CD14-positive monocyte (primary cell): ENCODE results near the gene KLK3. TPM values are rescaled to one million over a fixed set of nuclear protein-coding genes. Genes with fewer than 3 reads are reported as not detected.
"Not testable (repeated sequence)": the region's sequence is repeated elsewhere in the genome, so short reads cannot be mapped to it uniquely, and the experiment has no call there.

Experiments
- DNase-seq, 3 donors: peaks; one replicate each; pipeline ENCODE4 v3.0.0-alpha.2; 2011 to 2022
- H2AFZ ChIP-seq: 2 replicates; pipeline ENCODE4 v1.6.0; 2012; ENCODE audit warnings: mild to moderate bottlenecking, low read depth, low read length, inconsistent platforms; ENCODE audit not compliant: insufficient read depth, poor library complexity, severe bottlenecking
- H3K27ac ChIP-seq, 2 donors: 1 replicate in 1 of 2; 2 replicates in 1 of 2; pipeline ENCODE4 v1.5.1; 2012 to 2013; ENCODE audit warnings: low read length in 2 of 2, control low read depth in 1 of 2, inconsistent platforms in 1 of 2, low read depth in 1 of 2, mild to moderate bottlenecking in 1 of 2
- H3K27me3 ChIP-seq, 2 donors: one replicate each; pipeline versions ENCODE4 v1.6.0 to v1.6.1; 2011 to 2013; ENCODE audit warnings: low read length in 2 of 2; ENCODE audit not compliant: control insufficient read depth in 2 of 2, insufficient read depth in 2 of 2
- H3K36me3 ChIP-seq, 2 donors: replicated peaks in 1 of 2; 1 replicate in 1 of 2; 2 replicates in 1 of 2; pipeline versions ENCODE4 v1.5.1 to v1.6.1; 2012 to 2013; ENCODE audit warnings: low read length in 2 of 2, control low read depth in 1 of 2, inconsistent platforms in 1 of 2, mild to moderate bottlenecking in 1 of 2; ENCODE audit not compliant: insufficient read depth in 2 of 2, control insufficient read depth in 1 of 2
- H3K4me1 ChIP-seq, 2 donors: 1 replicate in 1 of 2; 2 replicates in 1 of 2; pipeline versions ENCODE4 v1.5.1 to v1.6.1; 2012 to 2013; ENCODE audit warnings: low read length in 2 of 2, control low read depth in 1 of 2, inconsistent platforms in 1 of 2, mild to moderate bottlenecking in 1 of 2, moderate library complexity in 1 of 2; ENCODE audit not compliant: insufficient read depth in 2 of 2, control insufficient read depth in 1 of 2
- H3K4me2 ChIP-seq: replicated peaks from 2 replicates; pipeline ENCODE3; 2012; ENCODE audit warnings: low read length, moderate library complexity, mild to moderate bottlenecking; ENCODE audit not compliant: poor library complexity, severe bottlenecking; ENCODE audit errors: extremely low read depth
- H3K4me3 ChIP-seq, 3 experiments: fragments of 200-600 bp in 1 of 3; sonication (generic) in 1 of 3; replicated peaks in 1 of 3; 1 replicate in 2 of 3; 2 replicates in 1 of 3; pipeline ENCODE4 v1.5.1; 2011 to 2013; ENCODE audit warnings: low read length in 3 of 3, mild to moderate bottlenecking in 3 of 3, control low read depth in 2 of 3, low read depth in 2 of 3, inconsistent platforms in 1 of 3, moderate library complexity in 1 of 3
- H3K79me2 ChIP-seq: 2 replicates; pipeline ENCODE4 v1.6.0; 2012; ENCODE audit warnings: mild to moderate bottlenecking, control low read depth, inconsistent platforms, low read length, moderate library complexity; ENCODE audit not compliant: insufficient read depth
- H3K9ac ChIP-seq: 2 replicates; pipeline ENCODE4 v1.6.0; 2017; ENCODE audit warnings: low read length, mild to moderate bottlenecking; ENCODE audit not compliant: insufficient read depth, poor library complexity, severe bottlenecking
- H3K9me3 ChIP-seq, 2 donors: replicated peaks in 1 of 2; 1 replicate in 1 of 2; 2 replicates in 1 of 2; pipeline versions ENCODE4 v1.5.1 to v1.6.1; 2012 to 2013; ENCODE audit warnings: low read length in 2 of 2, control low read depth in 1 of 2; ENCODE audit not compliant: control insufficient read depth in 1 of 2, insufficient read depth in 1 of 2
- H4K20me1 ChIP-seq: 2 replicates; pipeline ENCODE4 v1.6.0; 2012; ENCODE audit warnings: mild to moderate bottlenecking, low read length, control low read depth, moderate library complexity; ENCODE audit not compliant: insufficient read depth
- H3K27ac Mint-ChIP-seq, 7 donors: one replicate each; pipeline ENCODE4 v1.8.0; 2020; ENCODE audit warnings: mild to moderate bottlenecking in 7 of 7, mixed read lengths in 7 of 7, moderate library complexity in 6 of 7, inconsistent platforms in 2 of 7
- H3K27me3 Mint-ChIP-seq, 3 donors: one replicate each; pipeline ENCODE4 v1.8.0; 2021 to 2022; ENCODE audit warnings: low read depth in 3 of 3, mild to moderate bottlenecking in 3 of 3, mixed read lengths in 3 of 3, moderate library complexity in 3 of 3, inconsistent platforms in 1 of 3
- H3K36me3 Mint-ChIP-seq, 2 donors: one replicate each; pipeline ENCODE4 v1.8.0; 2020; ENCODE audit warnings: mixed read lengths in 2 of 2, inconsistent platforms in 1 of 2, mild to moderate bottlenecking in 1 of 2
- H3K4me1 Mint-ChIP-seq: one replicate; pipeline ENCODE4 v1.8.0; 2020; ENCODE audit warnings: mild to moderate bottlenecking, mixed read lengths
- H3K4me3 Mint-ChIP-seq, 2 donors: one replicate each; pipeline ENCODE4 v1.8.0; 2020; ENCODE audit warnings: mild to moderate bottlenecking in 2 of 2, mixed read lengths in 2 of 2, moderate library complexity in 1 of 2
- H3K9me3 Mint-ChIP-seq, 7 donors: one replicate each; pipeline ENCODE4 v1.8.0; 2020 to 2022; ENCODE audit warnings: mixed read lengths in 7 of 7, mild to moderate bottlenecking in 6 of 7, moderate library complexity in 6 of 7, inconsistent platforms in 2 of 7
- CTCF ChIP-seq: fragments of 200-600 bp; IDR thresholded peaks from one replicate; pipeline ENCODE4 v1.8.0; 2022; ENCODE audit warnings: antibody characterized with exemption, mild to moderate bottlenecking
- WGBS: methylation state at CpG from one replicate; pipeline ENCODE4 v1.1.5; 2013; ENCODE audit warnings: missing lambda C conversion rate; ENCODE audit not compliant: insufficient coverage; 5-methylcytosine and 5-hydroxymethylcytosine counted together
- intact Hi-C, 2 donors: fragments of 100-400 bp; cut with micrococcal nuclease; formaldehyde crosslinking; loops; one replicate each; pipeline versions ENCODE4 v1.15.0 to v1.15.1; 2023
- polyA minus RNA-seq: library from RNA; depleted of rRNA, polyadenylated mRNA; stranded (reverse); fragments of >200 nt; gene quantifications from 2 replicates; pipeline ENCODE4 v1.2.3, GENCODE V29; 2012
- polyA plus RNA-seq, 3 donors: library from polyadenylated mRNA; depleted of rRNA in 1 of 3; unstranded in 2 of 3; stranded (reverse) in 1 of 3; fragments of 300-500 nt in 2 of 3; fragments of >200 nt in 1 of 3; fragmentation: Illumina TruSeq in 2 of 3; gene quantifications; 1 replicate in 2 of 3; 2 replicates in 1 of 3; pipeline ENCODE4 v1.2.3, GENCODE V29; 2012 to 2021
- total RNA-seq, 12 experiments: library from RNA in 1 of 12; stranded (reverse) in 1 of 12; fragments of 120-200 nt in 1 of 12; gene quantifications; one replicate each; pipeline ENCODE4 v1.2.4 and lab custom pipeline; 2013 to 2026; ENCODE audit warnings: mixed read lengths in 6 of 12, inconsistent platforms in 1 of 12

KLK3 gene
- total RNA-seq (2013), result not detected
- polyA plus RNA-seq (not detected), polyA minus RNA-seq (not detected in 2 replicates), total RNA-seq (lab: John Stamatoyannopoulos, UW) (0 to 0.23 (median 0) reads per million in 11 experiments)

- TF ChIP-seq CTCF, result no peak
- Mint-ChIP-seq H3K4me1 (no peaks in the 10 kb centered on the region), H3K36me3 (no peaks in the 10 kb centered on the region), H3K4me3 (no peak within 1 kb of the TSS), H3K27me3 (peaks cover 21 to 26% (median 22%) of the 10 kb centered on the region in 3 donors), H3K9me3 (peaks cover 0 to 1% (median 0%) of the 10 kb centered on the region in 7 donors), H3K27ac (peak within 1 kb of the TSS in 1 of 7 donors; percentile 24)
- Histone ChIP-seq H3K36me3 (no peaks in the 10 kb centered on the region), H3K4me3 (no peak within 1 kb of the TSS), H2AFZ (no peak within 1 kb of the TSS), H3K79me2 (no peaks in the 10 kb centered on the region), H3K9me3 (no peaks in the 10 kb centered on the region), H3K4me1 (no peaks in the 10 kb centered on the region), H3K9ac (no peak within 1 kb of the TSS), H3K4me2 (no peak within 1 kb of the TSS), H3K27me3 (peaks cover 0 to 2% of the 10 kb centered on the region in 2 donors), H4K20me1 (no peaks in the 10 kb centered on the region), H3K27ac (no peak within 1 kb of the TSS)
- intact Hi-C loops, result no loop called here
- DNase-seq, result no peak
- 70% methylated on average over 4 of the region's 9 CpGs for WGBS
Measured at GRCh38 chr19:50854636-50855410, at the start of gene KLK3. Gene KLK3, plus strand, starts transcription at chr19:50854915. Its CDS starts 41 bp downstream, at chr19:50854956.

DNA sequence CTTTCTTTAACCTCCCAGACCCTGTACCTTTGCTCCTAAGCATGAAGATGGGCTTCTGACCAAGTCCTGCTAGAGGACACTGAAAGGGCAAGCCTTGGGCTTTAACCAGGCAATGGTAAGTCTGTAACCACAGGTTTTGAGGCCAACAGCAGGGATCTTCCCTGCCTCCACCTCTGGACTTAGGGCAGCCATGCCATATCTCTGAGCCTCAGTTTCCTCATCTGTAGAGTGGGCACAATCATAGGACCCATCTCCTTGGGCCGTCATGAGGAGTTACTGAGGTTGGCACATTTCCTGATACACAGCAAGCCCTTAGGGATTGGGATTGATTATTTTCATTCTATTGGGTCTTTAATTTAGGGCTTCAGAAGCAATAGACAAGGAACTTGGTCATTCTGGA is 45.9 kb upstream of the KLK3 start:
- no peak for TF ChIP-seq CTCF
- Histone ChIP-seq H3K27me3 (no peaks in the 10 kb centered on the region), H3K36me3 (no peaks in the 10 kb centered on the region), H3K4me1 (peaks cover 6 to 9% of the 10 kb centered on the region in 2 donors), H3K79me2 (peaks cover 7% of the 10 kb centered on the region), H2AFZ (no peak overlapping the region), H3K27ac (no peak overlapping the region), H3K4me2 (no peak overlapping the region), H4K20me1 (no peaks in the 10 kb centered on the region), H3K4me3 (no peak overlapping the region), H3K9ac (no peak overlapping the region), H3K9me3 (no peaks in the 10 kb centered on the region)
- H3K4me3 Mint-ChIP-seq, result no peak overlapping the region
- no peaks in the 10 kb centered on the region for H3K36me3 Mint-ChIP-seq
- WGBS, result no CpG with 5 or more reads among the region's 1 CpG
- intact Hi-C loops, result loop anchor here (10.0 kb wide), 2 partner anchors 484 to 784 kb away; partner anchors contain the start of genes KCNC3 (in 1 of the 2), VRK3 (in 1 of the 2) and ZNF473 (in 1 of the 2)
- no peaks in the 10 kb centered on the region for H3K9me3 Mint-ChIP-seq
- H3K27ac Mint-ChIP-seq, result no peak overlapping the region
- H3K27me3 Mint-ChIP-seq, result peaks cover 8 to 26% (median 14%) of the 10 kb centered on the region in 3 donors
- H3K4me1 Mint-ChIP-seq, result peaks cover 9% of the 10 kb centered on the region
- DNase-seq, result no peak

DNA sequence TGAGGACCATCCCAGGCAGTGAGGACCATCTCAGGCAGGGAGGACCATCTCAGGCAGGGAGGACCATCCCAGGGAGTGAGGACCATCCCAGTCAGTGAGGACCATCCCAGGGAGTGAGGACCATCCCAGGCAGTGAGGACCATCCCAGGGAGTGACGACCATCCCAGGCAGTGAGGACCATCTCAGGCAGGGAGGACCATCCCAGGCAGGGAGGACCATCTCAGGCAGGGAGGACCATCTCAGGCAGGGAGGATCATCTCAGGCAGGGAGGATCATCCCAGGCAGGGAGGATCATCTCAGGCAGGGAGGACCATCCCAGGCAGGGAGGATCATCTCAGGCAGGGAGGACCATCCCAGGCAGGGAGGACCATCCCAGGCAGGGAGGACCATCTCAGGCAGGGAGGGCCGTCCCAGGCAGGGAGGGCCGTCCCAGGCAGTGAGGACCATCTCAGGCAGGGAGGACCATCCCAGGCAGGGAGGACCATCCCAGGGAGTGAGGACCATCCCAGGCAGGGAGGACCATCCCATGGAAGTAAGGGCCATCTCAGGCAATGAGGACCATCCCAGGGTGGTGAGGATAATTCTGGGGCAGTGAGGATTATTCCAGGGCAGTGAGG is 43.0 kb upstream of the KLK3 start:
- H3K4me3 ChIP-seq, H4K20me1 ChIP-seq, H3K4me1 Mint-ChIP-seq, H3K4me1 ChIP-seq, DNase-seq, H2AFZ ChIP-seq, H3K9ac ChIP-seq, H3K79me2 ChIP-seq, H3K4me2 ChIP-seq, H3K9me3 ChIP-seq, H3K36me3 ChIP-seq, H3K4me3 Mint-ChIP-seq, H3K36me3 Mint-ChIP-seq, intact Hi-C loops, H3K27ac ChIP-seq, H3K27ac Mint-ChIP-seq: not testable (repeated sequence)
- peaks cover 0 to 10% of the 10 kb centered on the region in 2 donors for H3K27me3 ChIP-seq
- Mint-ChIP-seq H3K27me3 (peaks cover 28 to 45% (median 33%) of the 10 kb centered on the region in 3 donors), H3K9me3 (peaks cover 3 to 13% (median 8%) of the 10 kb centered on the region in 7 donors)
- 92% methylated on average over 3 of the region's 3 CpGs for WGBS
